ENCODE measurements around the gene ZNF771. TPM values are rescaled to one million over a fixed set of nuclear protein-coding genes. Genes with fewer than 3 reads are reported as not detected.
"Not testable (repeated sequence)": the region's sequence is repeated elsewhere in the genome, so short reads cannot be mapped to it uniquely, and the experiment has no call there.

Gene ZNF771
- total RNA-seq, 1 donor from 2014 or later: 7.9 TPM

DNA sequence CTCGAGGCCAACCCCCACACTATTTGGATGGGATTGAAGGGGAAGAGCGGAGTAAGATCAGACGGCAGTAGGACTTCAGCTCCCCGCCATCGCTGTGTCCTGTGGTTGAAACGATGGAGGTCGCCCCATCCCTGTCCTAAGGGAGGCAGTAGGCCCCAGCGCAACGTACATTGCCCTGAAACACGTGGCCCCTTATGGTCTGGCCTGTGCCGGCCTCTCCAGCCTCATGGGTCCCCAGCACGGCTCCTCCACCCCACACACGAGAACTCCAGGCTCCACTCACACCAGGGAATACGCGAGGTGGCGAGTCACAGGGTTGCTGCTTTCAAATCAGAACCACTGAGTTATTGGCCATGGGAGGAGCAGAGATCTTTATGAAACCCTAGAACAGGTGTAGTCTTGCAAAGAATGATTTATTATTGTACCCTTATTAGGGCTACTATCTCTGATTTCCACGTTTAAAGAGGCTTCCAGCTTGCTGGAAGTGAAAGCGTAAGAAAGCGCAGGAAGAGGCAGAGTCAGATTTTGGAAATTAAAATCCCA, 23.1 kb downstream of the ZNF771 start:
- no peak for DNase-seq (ENCODE audit: low read depth, low spot score)

DNA sequence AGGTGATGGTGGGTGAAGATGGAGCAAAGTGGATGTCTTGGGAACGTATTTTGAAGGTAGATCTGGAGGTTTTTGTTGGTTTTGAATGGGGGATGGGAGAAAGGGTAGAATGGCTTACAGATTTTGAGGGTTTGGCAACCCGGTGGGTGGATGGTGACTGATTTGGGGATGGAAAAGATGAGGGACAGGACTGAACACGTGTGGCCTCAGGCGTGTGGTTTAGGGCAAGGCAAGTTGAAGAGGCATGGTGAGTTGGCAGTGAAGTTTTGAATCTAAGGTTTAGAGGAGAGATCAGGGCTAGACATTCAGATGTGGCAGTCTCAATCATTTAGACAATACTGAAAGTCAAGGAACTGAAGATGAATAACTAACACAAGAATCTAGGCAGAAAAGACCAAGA, 27.4 kb downstream of the ZNF771 start:
- no peak for DNase-seq (ENCODE audit: low read depth, low spot score)

DNA sequence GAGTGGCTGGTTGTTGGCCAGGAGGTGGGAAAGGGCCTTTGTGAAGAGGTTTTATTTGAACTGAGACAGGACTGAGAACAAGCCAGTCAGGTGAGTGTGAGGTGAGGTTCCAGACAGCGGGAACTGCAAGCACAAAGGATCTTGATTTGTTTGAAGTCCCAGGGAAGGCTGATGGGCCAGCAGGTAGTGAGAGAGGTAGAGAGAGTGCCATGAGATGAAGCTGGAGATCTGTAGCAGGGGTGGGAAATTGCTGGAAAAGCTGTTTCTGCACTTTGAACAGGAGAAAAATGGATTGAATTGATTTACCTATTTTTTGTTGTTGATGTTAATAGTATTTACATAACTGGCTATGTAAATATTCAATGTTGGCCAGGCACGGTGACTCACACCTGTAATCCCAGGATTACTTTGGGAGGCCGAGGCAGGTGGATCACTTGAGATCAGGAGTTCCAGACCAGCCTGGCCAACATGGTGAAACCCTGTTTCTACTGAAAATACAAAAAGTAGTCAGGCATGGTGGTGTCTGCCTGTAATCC, 30.2 kb downstream of the ZNF771 start:
- DNase-seq (ENCODE audit: low read depth, low spot score): no peak

DNA sequence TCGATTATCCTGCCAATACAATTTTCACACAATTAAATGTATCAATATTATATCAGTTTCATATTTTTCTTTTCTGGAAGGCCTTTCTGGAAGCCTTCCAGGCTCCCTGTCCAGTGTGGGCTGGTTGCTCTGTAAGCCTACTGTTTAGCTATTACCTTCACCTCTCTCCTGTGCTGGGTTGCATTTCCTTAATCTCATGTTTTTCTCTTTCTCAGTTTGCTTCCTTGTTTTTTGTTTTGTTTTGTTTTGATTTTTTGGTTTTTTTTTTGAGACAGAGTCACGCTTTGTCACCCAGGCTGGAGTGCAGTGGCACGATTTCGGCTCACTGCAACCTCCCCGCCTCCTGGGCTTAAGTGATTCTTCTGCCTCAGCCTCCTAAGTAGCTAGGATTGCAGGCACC, 31.4 kb downstream of the ZNF771 start:
- DNase-seq (ENCODE audit: low read depth, low spot score): no peak

DNA sequence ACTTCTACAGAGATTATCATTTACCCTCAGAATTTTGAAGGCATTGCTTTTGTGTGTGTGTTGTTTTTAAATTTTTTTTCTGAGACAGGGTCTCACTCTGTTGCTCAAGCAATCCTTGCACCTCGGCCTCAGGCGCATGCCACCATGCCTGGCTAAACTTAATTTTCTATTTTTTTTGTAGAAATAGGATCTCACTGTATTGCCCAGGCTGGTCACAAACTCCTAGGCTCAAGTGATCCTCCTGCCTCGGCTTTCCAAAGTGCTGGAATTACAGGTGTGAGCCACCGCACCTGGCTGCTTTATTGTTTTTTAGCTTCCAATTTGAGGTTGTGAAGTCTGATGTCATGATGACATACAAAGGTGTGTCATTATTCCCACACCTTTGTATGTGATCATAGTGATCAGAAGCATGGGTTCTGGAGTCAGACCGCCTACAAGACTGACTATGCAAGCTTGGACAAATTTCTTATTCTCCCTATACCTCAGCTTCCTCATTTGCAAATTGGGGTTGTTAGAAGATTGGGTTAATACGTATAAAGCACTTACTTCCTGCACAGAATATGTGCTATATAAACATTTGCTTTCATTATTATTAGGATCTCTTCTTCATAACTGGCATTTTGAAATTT, 32.4 kb downstream of the ZNF771 start:
- no peak for DNase-seq (ENCODE audit: low read depth, low spot score)

DNA sequence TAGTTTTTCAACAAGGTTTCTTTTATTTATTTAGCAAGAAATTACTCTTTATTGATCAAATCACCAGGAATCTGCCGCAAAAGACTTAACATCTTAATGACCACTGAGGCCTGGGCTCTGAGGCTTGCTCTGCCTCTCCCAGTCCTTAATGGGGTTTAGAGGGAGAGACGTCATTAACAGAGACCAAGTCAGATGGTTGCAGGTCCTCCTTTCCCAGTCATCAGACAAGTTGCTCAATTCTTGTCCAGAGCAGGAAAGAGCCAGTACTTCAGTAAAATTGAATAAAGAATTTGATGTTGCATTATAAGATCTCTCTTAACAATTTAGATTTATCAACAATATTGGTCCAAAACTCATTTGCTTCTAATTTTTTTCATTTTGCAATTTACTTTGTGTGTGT, 36.2 kb downstream of the ZNF771 start:
- DNase-seq (ENCODE audit: low read depth, low spot score): no peak

DNA sequence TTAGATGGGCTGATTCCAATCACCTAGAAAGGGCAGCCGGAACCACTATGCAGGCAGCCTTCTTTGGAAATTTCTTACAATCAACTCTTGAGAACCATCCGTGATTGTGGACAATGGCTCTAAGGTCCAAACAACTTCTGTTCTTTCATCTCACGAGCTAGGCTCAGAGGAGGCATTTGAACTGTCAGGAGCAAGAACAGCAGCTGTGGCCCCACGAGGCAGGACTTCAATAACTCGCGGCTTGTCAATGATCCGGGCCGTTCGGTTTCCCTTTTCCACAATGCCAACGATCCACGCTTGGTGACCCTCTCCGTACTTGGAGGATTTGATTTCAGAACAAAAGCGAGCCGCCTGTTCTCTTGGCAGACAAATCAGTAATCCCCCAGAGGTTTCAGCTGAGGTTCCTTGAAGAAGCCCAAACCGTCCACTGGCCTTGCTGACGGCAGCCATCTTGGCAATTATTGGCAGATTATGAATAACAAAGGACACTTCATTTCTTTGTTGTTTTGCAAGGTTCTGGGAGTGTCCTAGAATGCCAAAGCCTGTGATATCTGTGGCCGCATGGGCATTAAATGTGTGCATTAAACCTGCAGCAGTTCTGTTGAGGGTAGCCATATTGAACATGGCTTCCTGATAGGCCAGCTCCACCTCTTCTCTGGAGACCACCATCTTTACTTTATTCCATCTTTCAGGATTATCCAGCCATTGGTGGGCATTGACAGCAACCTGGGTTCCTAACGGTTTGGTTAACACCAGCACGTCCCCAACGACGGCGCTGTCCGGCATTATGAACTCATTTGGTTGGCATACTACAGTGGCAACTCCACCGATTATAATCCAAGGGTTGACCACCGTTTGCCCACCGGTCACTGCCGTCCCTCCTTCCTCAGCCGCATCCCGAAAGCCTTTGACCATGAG, 37.1 kb downstream of the ZNF771 start:
- no peak for DNase-seq (ENCODE audit: low read depth, low spot score)

DNA sequence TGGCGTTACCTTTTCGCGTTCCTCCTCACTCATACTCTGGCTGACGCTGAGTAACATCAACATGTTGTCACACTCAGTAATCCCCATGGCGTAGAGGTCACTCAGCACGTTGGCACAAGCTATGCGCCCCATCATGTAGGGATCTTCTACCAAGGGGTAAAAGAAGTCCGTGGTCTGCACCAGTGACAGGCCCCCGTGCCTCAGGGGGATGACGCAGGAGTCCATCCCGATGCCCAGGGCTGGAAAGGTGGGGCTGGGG, 37.7 kb downstream of the ZNF771 start:
- no peak for DNase-seq (ENCODE audit: low read depth, low spot score)

DNA sequence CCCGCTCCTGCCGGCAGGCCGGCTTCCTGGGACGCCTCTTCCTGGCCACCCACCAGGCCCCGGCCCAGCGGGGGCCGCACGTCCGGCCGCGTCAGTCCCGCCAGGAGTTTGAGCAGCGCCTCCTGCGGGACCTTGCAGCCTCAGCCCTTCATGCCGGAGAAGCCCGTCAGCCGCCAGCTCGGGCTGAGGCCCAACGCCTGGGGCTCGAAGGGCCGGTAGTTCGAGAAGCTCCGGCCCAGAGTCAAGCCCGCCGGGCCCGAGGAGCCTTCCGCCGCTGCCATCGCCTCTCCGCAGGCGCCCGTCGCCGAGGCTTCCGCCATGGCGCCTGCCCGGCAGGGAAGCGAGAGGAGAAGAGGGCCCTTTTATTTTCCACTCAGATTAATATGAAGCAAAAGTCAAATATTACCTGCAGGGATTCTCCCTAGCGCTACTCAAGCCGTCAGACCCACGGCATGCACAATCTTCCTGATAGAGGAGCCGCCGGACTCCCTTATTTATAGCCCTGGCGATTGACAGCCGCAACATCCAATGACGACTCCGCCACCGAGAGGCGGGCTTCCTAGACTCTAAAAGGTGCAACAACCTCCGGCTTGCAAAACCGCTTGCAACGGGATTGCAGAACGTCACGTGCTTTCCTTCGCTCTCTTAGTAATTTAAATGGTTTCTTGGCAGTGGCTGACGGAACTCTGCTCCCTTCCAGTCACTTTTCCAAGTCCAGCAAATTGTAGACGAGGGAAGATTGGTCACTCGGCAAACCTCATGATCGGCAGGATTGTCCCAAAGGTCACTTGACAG, 38.2 kb downstream of the ZNF771 start, which contains the start of gene SEPHS2:
Gene SEPHS2, minus strand, starts transcription at position 467 of the 795 bp plus-strand sequence. Its CDS starts 147 bp downstream, at position 320.
- peak; percentile 93 for DNase-seq (ENCODE audit: low read depth, low spot score)

DNA sequence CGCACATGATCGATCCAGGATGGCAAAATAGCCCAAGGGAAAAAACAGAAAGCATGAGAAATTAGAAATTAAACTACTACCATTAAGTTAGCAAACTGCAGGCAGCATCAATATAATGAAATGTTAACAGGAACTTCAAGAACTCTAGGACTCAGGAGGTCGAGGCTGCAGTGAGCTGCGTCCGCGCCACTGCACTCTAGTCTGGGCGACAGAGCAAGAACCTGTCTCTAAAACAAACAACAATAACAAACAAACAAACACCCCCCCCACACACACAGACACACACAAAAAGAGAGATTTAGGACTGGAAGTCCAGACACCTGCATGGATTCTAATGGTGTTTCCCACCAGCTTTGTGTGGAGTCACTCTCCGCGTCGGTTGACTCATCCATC, 38.8 kb downstream of the ZNF771 start:
- no peak for DNase-seq (ENCODE audit: low read depth, low spot score)

DNA sequence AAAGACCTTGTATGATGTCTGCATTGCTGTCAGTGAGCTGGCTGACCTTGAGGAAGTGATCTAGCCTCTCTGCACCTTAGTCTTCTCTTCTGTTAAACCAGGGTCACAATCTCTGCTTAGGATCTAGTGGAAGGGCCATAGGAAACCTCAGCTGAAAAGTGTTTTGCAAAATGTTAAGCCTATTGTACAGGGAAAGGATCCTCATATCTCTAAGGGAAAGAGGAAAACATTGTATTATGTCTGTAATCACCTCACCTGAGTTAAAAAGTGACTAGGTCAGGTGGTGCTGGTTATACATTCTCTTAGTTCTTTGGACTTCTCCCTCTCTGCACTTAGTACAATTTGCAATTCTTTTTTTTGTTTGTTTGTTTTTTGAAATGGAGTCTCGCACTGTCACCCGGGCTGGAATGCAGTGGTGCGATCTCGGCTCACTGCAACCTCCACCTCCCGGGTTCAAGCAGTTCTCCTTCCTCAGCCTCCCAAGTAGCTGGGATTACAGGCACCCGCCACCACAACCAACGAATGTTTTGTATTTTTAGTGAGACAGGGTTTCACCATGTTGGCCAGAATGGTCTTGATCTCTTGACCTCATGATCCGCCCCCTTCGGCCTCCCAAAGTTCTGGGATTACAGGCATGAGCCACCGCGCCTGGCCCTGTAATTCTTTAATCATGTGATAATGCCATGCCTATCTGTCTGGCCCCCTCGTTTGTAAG, 40.3 kb downstream of the ZNF771 start:
- DNase-seq (ENCODE audit: low read depth, low spot score): no peak

DNA sequence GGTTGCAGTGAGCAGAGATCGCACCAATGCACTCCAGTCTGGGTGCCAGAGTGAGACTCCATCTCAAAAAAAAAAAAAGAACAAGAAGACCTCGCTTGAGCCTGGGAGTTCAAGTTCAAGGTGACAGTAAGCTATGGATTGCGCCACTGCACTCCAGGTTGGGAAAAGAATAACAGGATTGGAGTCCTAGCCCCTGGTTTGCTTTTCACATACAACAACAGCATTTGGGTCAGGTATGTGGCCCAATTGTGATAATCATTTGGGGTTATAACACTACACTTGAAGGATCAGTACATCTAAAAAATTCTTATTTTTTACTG, 41.7 kb downstream of the ZNF771 start:
- no peak for DNase-seq (ENCODE audit: low read depth, low spot score)

DNA sequence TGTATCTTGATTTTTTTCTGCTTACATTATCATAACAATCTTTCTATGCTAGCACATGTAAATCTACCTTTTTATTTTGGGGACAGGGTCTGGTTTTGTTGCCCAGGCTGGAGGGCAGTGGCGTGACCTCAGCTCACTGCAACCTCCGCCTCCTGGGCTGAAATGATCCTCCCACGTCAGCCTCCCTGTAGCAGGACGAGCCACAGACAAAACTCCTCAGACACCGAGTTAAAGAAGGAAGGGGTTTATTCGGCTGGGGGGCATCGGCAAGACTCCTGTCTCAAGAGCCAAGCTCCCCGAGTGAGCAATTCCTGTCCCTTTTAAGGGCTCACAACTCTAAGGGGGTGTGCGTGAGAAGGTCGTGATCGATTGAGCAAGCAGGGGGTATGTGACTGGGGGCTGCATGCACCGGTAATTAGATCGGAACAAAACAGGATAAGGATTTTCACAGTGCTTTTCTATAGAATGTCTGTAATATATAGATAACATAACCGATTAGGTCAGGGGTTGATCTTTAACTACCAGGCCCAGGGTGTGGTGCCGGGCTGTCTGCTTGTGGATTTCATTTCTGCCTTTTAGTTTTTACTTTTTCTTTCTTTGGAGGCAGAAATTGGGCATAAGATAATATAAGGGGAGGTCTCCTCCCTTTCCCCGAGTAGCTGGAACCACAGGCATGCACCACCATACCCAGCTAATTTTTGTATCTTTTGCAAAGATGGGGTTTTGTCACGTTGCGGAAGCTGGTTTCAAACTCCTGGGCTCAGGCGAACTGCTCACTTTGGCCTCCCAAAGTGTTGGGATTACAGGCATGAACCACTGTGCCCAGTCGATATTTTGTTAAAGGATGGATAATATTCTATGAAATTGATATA, 45.5 kb downstream of the ZNF771 start:
- DNase-seq (ENCODE audit: low read depth, low spot score): not testable (repeated sequence)

DNA sequence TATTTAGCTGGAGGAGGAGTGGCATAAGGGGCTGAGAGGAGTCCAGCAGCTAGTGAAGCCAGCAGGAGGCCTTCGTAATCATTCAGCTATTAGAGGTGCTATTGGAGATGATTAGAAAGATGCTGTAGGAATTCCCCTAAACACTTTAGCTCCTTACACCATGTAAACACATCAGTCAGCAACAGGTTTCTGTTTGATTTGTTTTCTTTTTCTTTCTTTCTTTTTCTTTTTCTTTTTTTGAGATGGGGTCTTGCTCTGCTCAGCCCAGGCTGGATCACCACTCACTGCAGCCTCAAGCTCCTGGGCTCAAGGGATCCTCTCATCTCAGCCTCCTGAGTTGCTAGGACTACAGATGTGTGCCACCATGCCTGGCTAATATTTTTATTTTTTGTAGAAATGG, 48.9 kb downstream of the ZNF771 start:
- DNase-seq (ENCODE audit: low read depth, low spot score): no peak

DNA sequence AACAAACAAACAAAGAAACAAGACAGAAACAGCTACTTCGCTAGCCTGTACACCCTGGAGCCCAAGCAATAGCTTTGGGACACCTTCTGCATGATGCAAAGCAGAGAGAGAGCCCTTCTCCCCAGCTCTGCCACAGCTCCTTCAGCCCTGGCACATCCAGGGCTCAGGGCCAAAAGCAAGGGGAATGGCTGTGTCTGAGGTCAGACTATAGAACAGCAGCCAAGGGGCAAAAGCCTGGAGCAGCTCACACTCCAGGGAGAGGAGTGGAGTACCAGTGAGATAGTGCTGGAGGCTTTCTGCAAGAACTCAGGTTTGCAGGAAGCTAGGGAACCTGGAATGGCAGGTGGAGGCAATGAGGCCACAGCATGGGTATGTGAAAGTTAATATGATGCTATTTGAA, 49.9 kb downstream of the ZNF771 start:
- DNase-seq (ENCODE audit: low read depth, low spot score): no peak

DNA sequence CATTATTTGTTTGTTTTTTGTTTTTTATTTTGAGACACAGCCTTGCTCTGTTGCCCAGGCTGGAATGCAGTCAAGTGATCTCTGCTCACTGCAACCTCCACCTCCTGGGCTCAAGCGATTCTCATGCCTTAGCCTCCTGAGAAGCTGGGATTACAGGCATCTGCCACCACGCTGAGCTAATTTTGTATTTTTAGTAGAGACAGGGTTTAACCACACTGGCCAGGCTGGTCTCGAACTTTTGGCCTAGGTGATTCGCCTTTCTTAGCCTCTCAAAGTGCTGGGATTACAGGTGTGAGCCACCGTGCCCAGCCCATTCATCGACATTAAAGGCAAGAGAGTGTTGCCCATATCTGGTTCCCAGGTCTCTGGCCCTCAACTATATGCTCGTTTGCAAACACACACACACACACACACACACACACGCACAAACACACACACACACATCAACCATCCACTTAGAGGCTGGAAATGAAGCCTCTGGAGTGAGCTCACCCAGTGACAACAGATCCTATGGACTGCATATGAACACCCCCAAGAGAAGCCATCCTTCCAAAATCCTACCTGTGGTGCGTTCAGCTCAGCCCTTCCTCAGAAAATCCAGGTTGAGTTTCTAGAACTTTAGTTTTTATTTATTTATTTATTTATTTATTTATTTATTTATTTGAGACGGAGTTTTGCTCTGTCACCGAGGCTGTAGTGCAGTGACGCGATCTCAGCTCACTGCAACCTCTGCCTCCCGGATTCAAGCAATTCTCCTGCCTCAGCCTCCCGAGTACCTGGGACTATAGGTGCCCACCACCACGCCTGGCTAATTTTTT, 50.5 kb downstream of the ZNF771 start:
- DNase-seq (ENCODE audit: low read depth, low spot score): no peak

DNA sequence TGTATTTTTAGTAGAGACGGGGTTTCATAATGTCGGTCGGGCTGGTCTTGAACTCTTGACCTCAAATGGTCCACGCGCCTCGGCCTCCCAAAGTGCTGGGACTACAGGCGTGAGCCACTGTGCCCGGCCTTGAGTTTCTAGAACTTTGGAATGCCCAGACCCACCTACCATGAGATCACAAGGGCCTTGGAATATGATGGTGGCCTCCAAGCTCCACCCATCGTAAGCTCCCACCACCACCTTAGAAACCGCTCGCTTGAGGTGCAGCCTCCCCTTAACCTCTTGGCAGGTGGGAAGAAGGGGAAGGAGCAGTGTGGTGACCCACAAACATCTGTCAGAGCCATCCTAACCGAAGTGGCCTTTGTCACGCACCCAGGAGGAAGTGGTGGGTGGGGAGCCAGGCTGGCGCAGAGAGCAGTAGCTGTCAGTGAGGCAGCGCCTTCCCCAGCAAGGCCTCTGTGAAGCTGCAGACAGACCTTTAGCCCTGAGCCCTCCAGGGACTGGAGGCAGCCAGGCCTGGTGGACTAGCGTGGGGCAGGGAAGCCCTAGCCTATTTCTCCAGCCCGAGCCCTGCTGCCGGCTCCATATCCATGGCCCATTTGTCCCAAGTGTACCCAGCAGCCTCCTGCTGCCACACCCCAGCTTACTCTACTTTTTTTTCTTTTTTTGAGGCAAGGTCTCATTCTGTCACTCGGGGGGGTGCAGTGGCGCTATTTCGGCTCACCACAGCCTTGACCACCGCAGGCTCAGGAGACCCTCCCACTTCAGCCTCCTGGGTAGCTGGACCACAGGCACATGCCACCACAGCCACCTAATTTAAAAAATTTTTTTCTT, 51.4 kb downstream of the ZNF771 start:
- DNase-seq (ENCODE audit: low read depth, low spot score): no peak

DNA sequence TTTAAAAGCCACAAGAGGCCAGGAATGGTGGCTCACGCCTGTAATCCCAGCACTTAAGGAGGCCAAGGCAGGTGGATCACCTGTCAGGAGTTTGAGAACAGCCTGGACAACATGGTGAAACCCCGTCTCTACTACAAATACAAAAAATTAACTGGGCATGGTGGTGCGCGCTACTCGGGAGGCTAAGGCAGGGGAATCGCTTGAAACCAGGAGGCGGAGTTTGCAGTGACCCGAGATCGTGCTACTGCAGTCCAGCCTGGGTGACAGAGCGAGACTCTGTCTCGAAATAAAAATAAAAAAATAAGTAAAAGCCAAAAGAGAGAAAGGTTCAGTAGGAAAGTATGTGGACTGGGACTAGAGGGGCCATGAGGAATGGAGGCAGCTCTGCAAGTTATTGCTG, 52.0 kb downstream of the ZNF771 start:
- DNase-seq (ENCODE audit: low read depth, low spot score): no peak

All from pulmonary artery endothelial cell (primary cell).